GM19324 (cell line): Measurements from ENCODE around the gene CCDC191.

Experiments
- ATAC-seq: cut with Tn5 transposase; IDR thresholded peaks from one replicate; pipeline ENCODE4 v1.9.1; 2021; ENCODE audit warnings: mild to moderate bottlenecking, moderate library complexity; ENCODE audit not compliant: unreplicated experiment, low FRiP score

CCDC191 gene

GRCh38 chr3:114067804-114068203 lies 11.5 kb upstream of the CCDC191 start:
- no peak for ATAC-seq

GRCh38 chr3:114060906-114061655 lies 4.8 kb upstream of the CCDC191 start:
- no peak for ATAC-seq

GRCh38 chr3:114058646-114059045 lies 2.3 kb upstream of the CCDC191 start:
- ATAC-seq: no peak

- peak; percentile 6 for ATAC-seq
Measured at GRCh38 chr3:114057011-114057347, 653 bp upstream of the CCDC191 start.

- no peak for ATAC-seq
Measured at GRCh38 chr3:114052216-114052615, 4.1 kb downstream of the CCDC191 start.

- ATAC-seq: no peak
Measured at GRCh38 chr3:114043205-114043604, 13.1 kb downstream of the CCDC191 start.

- no peak for ATAC-seq
Measured at GRCh38 chr3:114035896-114036295, 20.4 kb downstream of the CCDC191 start.

GRCh38 chr3:114034787-114035545 lies 21.4 kb downstream of the CCDC191 start:
- no peak for ATAC-seq

- ATAC-seq: no peak
Measured at GRCh38 chr3:114034211-114034610, 22.1 kb downstream of the CCDC191 start.

- no peak for ATAC-seq
Measured at GRCh38 chr3:114033721-114034120, 22.6 kb downstream of the CCDC191 start.

- no peak for ATAC-seq
Measured at GRCh38 chr3:114026331-114026730, 30.0 kb downstream of the CCDC191 start.

- ATAC-seq: no peak
Measured at GRCh38 chr3:114025451-114025850, 30.9 kb downstream of the CCDC191 start.

- ATAC-seq: no peak
Measured at GRCh38 chr3:114022145-114022802, 34.1 kb downstream of the CCDC191 start.

GRCh38 chr3:114020907-114021306 lies 35.4 kb downstream of the CCDC191 start:
- ATAC-seq: no peak

- ATAC-seq: no peak
Measured at GRCh38 chr3:114019486-114019885, 36.8 kb downstream of the CCDC191 start.

- no peak for ATAC-seq
Measured at GRCh38 chr3:114014211-114014610, 42.1 kb downstream of the CCDC191 start.

- ATAC-seq: no peak
Measured at GRCh38 chr3:114011059-114011797, 45.1 kb downstream of the CCDC191 start.

- peak; percentile 90 for ATAC-seq
Measured at GRCh38 chr3:114005481-114005880, 50.8 kb downstream of the CCDC191 start.

GRCh38 chr3:113985541-113985940 lies 70.8 kb downstream of the CCDC191 start:
- no peak for ATAC-seq

GRCh38 chr3:113983544-113983943 lies 72.8 kb downstream of the CCDC191 start:
- no peak for ATAC-seq

- no peak for ATAC-seq
Measured at GRCh38 chr3:113981803-113982202, 74.5 kb downstream of the CCDC191 start.
